ENCODE data around the gene PGAM2. TPM values are rescaled to one million over a fixed set of nuclear protein-coding genes. Genes with fewer than 3 reads are reported as not detected.

The PGAM2 gene
- total RNA-seq, 1 experiment from 2014 or later: 0.27 TPM

DNA sequence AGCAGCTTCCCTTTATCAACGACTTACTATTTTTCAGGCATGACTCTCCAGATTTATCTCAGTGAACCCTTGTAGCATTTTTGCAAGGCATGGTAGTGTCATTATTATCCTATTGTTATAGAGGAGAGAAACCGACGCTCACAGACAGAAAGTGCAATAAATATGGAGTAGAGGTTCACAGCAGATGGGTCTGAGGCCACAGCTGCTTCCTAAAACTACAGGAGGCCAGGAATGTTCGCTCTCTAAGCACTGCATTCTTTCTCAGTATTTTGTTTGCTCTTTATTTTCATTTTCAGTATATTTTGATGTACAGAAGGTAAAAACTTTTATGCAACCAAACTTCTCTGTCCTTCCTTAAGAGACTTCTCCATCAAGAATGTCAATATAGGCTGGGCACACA is 34.3 kb upstream of the PGAM2 start:
- intact Hi-C loops (cut with micrococcal nuclease): no loop called here
- Histone ChIP-seq H3K79me2 (ENCODE audit: insufficient read depth, low read length) (no peaks in the 10 kb centered on the region), H3K4me1 (ENCODE audit: control insufficient read depth in 1 of 2, insufficient read depth in 2 of 2, low read length in 2 of 2) (no peaks in the 10 kb centered on the region), H3K9me2 (ENCODE audit: insufficient read depth) (no peaks in the 10 kb centered on the region), H3K36me3 (ENCODE audit: control insufficient read depth in 1 of 2, insufficient read depth in 2 of 2, low read length in 2 of 2) (no peaks in the 10 kb centered on the region), H3K27ac (ENCODE audit: low read depth, low read length) (no peak overlapping the region), H4K20me1 (ENCODE audit: insufficient read depth) (no peaks in the 10 kb centered on the region), H3K27me3 (ENCODE audit: insufficient read depth, low read length) (no peaks in the 10 kb centered on the region), H3K9me3 (ENCODE audit: control insufficient read depth in 1 of 2, insufficient read depth in 1 of 2, low read depth in 1 of 2, low read length in 2 of 2) (no peaks in the 10 kb centered on the region), H3K4me2 (ENCODE audit: low read length) (no peak overlapping the region), H3K4me3 (replicated peaks in 1 of 2; ENCODE audit: low read depth in 1 of 2, low read length in 2 of 2) (no peak overlapping the region), H3K9ac (ENCODE audit: low read length) (no peak overlapping the region), H2AFZ (ENCODE audit: low read depth, low read length, poor library complexity, severe bottlenecking) (no peak overlapping the region)
- RAD21 ChIA-PET (ENCODE audit: low non-redundant PET in 1 of 2, low total read pairs in 2 of 2, uncharacterized antibody in 2 of 2, unreplicated experiment in 2 of 2): no interaction called here
- CTCF ChIA-PET: no interaction called here
- BruUV-seq (replicated peaks): no TSS peak
- no peak for ATAC-seq
- DNase-seq (ENCODE audit: low read depth, low spot score): no peak
- no peak for TF ChIP-seq SRF (IDR thresholded peaks at IDR 0.05; ENCODE audit: low read depth)
- no peak for TF ChIP-seq SP1 (IDR thresholded peaks at IDR 0.05; ENCODE audit: low read depth)
- no peak for TF ChIP-seq ZNF274 (IDR thresholded peaks at IDR 0.05; ENCODE audit: low read depth, low read length)
- no peak for TF ChIP-seq EZH2 (IDR thresholded peaks at IDR 0.05)
- TF ChIP-seq, protein P1, sequence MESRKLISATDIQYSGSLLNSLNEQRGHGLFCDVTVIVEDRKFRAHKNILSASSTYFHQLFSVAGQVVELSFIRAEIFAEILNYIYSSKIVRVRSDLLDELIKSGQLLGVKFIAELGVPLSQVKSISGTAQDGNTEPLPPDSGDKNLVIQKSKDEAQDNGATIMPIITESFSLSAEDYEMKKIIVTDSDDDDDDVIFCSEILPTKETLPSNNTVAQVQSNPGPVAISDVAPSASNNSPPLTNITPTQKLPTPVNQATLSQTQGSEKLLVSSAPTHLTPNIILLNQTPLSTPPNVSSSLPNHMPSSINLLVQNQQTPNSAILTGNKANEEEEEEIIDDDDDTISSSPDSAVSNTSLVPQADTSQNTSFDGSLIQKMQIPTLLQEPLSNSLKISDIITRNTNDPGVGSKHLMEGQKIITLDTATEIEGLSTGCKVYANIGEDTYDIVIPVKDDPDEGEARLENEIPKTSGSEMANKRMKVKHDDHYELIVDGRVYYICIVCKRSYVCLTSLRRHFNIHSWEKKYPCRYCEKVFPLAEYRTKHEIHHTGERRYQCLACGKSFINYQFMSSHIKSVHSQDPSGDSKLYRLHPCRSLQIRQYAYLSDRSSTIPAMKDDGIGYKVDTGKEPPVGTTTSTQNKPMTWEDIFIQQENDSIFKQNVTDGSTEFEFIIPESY (IDR thresholded peaks at IDR 0.05; ENCODE audit: extremely low read depth, insufficient replicate concordance, low read length): no peak
- TF ChIP-seq TCF7L2 (IDR thresholded peaks at IDR 0.05; ENCODE audit: borderline replicate concordance, extremely low read depth, insufficient read depth, insufficient read length): no peak
- TF ChIP-seq CEBPB (IDR thresholded peaks at IDR 0.05; ENCODE audit: low read depth): no peak
- no peak for TF ChIP-seq POLR2A (IDR thresholded peaks at IDR 0.05; ENCODE audit: borderline replicate concordance, extremely low read depth, insufficient read depth, insufficient read length)
- TF ChIP-seq, protein P2, sequence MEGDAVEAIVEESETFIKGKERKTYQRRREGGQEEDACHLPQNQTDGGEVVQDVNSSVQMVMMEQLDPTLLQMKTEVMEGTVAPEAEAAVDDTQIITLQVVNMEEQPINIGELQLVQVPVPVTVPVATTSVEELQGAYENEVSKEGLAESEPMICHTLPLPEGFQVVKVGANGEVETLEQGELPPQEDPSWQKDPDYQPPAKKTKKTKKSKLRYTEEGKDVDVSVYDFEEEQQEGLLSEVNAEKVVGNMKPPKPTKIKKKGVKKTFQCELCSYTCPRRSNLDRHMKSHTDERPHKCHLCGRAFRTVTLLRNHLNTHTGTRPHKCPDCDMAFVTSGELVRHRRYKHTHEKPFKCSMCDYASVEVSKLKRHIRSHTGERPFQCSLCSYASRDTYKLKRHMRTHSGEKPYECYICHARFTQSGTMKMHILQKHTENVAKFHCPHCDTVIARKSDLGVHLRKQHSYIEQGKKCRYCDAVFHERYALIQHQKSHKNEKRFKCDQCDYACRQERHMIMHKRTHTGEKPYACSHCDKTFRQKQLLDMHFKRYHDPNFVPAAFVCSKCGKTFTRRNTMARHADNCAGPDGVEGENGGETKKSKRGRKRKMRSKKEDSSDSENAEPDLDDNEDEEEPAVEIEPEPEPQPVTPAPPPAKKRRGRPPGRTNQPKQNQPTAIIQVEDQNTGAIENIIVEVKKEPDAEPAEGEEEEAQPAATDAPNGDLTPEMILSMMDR (IDR thresholded peaks at IDR 0.05 in 2 of 3, conservative IDR thresholded peaks at IDR 0.05 in 1 of 3; ENCODE audit: borderline replicate concordance in 1 of 3, insufficient read depth in 1 of 3, low read depth in 2 of 3, low read length in 2 of 3): no peak
- TF ChIP-seq, protein P3, sequence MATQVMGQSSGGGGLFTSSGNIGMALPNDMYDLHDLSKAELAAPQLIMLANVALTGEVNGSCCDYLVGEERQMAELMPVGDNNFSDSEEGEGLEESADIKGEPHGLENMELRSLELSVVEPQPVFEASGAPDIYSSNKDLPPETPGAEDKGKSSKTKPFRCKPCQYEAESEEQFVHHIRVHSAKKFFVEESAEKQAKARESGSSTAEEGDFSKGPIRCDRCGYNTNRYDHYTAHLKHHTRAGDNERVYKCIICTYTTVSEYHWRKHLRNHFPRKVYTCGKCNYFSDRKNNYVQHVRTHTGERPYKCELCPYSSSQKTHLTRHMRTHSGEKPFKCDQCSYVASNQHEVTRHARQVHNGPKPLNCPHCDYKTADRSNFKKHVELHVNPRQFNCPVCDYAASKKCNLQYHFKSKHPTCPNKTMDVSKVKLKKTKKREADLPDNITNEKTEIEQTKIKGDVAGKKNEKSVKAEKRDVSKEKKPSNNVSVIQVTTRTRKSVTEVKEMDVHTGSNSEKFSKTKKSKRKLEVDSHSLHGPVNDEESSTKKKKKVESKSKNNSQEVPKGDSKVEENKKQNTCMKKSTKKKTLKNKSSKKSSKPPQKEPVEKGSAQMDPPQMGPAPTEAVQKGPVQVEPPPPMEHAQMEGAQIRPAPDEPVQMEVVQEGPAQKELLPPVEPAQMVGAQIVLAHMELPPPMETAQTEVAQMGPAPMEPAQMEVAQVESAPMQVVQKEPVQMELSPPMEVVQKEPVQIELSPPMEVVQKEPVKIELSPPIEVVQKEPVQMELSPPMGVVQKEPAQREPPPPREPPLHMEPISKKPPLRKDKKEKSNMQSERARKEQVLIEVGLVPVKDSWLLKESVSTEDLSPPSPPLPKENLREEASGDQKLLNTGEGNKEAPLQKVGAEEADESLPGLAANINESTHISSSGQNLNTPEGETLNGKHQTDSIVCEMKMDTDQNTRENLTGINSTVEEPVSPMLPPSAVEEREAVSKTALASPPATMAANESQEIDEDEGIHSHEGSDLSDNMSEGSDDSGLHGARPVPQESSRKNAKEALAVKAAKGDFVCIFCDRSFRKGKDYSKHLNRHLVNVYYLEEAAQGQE (IDR thresholded peaks at IDR 0.05; ENCODE audit: low read depth): no peak
- no peak for TF ChIP-seq ZFX (IDR thresholded peaks at IDR 0.05)
- TF ChIP-seq, protein P4, sequence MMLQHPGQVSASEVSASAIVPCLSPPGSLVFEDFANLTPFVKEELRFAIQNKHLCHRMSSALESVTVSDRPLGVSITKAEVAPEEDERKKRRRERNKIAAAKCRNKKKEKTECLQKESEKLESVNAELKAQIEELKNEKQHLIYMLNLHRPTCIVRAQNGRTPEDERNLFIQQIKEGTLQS (IDR thresholded peaks at IDR 0.05): no peak
- TF ChIP-seq, protein P5, sequence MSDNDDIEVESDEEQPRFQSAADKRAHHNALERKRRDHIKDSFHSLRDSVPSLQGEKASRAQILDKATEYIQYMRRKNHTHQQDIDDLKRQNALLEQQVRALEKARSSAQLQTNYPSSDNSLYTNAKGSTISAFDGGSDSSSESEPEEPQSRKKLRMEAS (IDR thresholded peaks at IDR 0.05): no peak
- no peak for TF ChIP-seq JUND (IDR thresholded peaks at IDR 0.05)
- no peak for TF ChIP-seq POLR2AphosphoS5 (IDR thresholded peaks at IDR 0.05; ENCODE audit: low read depth, low read length)
- no peak for TF ChIP-seq FOSL1 (IDR thresholded peaks at IDR 0.05; ENCODE audit: low read depth)
- TF ChIP-seq CBX3 (IDR thresholded peaks at IDR 0.05; ENCODE audit: low read depth): no peak
- no peak for TF ChIP-seq EGR1 (IDR thresholded peaks at IDR 0.05; ENCODE audit: low read depth)
- no peak for TF ChIP-seq YY1 (IDR thresholded peaks at IDR 0.05; ENCODE audit: extremely low read depth, insufficient replicate concordance, low read depth, low read length)
- TF ChIP-seq EZH2phosphoT487 (IDR thresholded peaks at IDR 0.05; ENCODE audit: borderline replicate concordance): no peak
- POLR2A ChIA-PET: no interaction called here

All from HCT116 (cell line).